Adipose tissue (tissue), 3 donors: ENCODE measurements around the gene FKBP7. TPM values are rescaled to one million over a fixed set of nuclear protein-coding genes. Genes with fewer than 3 reads are reported as not detected.
"Not testable (repeated sequence)": the region's sequence is repeated elsewhere in the genome, so short reads cannot be mapped to it uniquely, and the experiment has no call there.

Experiments
- H3K27ac ChIP-seq: one replicate; pipeline ENCODE4 v1.5.1; 2013; ENCODE audit warnings: low read depth, low read length
- WGBS, 3 donors: extraction: QIAGEN DNeasy Blood & Tissue Kit; methylation state at CpG; one replicate each; pipeline ENCODE4 v1.1.7; 2013; 5-methylcytosine and 5-hydroxymethylcytosine counted together
- polyA plus RNA-seq, 3 donors: library from polyadenylated mRNA; stranded (reverse); fragments of 200-250 nt; gene quantifications; one replicate each; pipeline ENCODE4 v1.2.3, GENCODE V29; 2013
- donor health status: healthy with polysubstance abuse.
- donor health status: Bipolar disorder and iron deficiency.
- donor health status: healthy.

FKBP7 gene
- polyA plus RNA-seq, 3 donors: 3.5 to 16.1 (median 7.0) TPM

DNA sequence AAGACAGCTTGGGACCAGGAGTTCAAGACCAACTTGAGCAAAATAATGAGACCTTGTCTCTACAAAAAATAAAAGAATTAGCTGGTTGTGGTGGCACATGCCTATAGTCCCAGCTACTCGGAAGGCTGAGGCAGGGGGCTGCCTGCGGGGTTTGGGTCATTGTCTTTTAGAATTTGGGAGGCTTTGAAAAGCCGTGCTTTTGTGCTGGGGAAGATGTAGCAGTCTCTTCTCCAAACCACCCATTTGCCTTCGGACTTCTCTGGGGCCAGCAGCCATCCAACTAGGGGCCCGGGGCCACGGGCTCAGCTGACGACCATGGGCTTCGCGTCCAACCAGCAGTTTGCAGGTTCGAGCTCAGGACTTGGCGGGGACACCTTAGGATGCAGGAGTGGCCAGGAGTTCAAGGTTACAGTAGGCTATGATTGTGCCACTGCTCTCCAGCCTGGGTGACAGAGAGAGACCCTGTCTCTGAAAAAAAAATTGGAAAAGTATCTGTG lies 21.0 kb downstream of the FKBP7 start:
- WGBS, 3 donors: 85 to 93% (median 93%) methylated on average over 11 of the region's 11 CpGs

DNA sequence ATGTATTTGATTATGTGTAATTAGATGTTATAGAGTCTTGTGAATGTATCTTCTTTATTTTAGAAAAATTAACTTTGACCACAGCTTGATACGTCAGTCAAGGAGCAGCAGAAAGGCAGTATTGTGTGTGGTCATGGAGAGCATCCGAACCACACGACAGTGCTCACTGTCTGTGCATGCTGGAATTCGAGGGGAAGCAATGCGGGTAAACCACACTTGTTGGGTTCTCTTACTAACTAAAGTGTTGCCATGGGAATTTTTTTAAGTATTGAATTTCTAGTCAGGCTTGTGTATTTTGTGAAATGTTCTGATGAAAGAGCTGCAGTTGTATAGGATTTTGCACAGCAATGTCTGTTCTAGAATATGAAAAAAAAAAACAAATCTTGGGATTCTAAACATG lies 22.5 kb downstream of the FKBP7 start:
- H3K27ac ChIP-seq: no peak overlapping the region
- WGBS, 3 donors: 91 to 95% (median 94%) methylated on average over 5 of the region's 5 CpGs

More for the DNA sequence above, 21.0 kb downstream of the FKBP7 start:
- H3K27ac ChIP-seq: no peak overlapping the region

DNA sequence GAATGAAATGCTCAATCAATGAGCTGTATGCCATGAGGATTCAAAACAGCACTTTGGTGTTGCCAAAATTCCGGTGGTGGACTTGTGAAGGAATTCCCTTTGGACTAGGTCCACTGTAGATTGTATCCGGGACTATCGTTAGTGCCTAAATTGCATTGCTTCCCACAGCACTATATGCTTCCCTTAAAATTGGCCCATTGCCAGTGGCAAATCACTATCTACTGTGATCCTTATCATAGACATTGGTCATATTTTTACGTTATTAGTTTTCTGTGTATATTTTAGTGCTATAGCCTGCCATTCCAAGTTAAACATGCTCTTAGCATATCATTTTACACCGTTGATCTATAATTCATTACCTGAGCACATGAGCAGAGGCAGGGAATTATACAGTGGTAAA lies 25.5 kb downstream of the FKBP7 start:
- H3K27ac ChIP-seq: no peak overlapping the region
- 54 to 75% (median 75%) methylated on average over 5 of the region's 5 CpGs for WGBS, 3 donors

DNA sequence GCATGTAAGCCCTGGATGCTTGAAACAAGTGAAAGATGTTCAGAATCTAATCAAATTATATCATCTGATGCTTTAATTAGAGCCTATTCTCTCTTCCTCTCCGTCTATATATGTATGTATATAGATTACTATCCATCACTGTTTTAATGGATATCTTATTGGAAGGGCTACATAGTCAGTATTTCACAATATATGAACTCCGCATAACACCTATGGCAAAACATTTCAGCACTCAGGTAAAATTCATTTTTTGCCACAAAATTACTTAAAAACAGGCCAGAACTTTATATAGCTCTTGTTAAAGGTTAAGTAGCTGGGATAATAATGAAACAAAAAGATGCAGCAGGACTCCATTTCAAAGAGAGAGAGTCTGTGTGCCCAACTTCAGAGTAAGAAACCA lies 26.1 kb downstream of the FKBP7 start:
- H3K27ac ChIP-seq: no peak overlapping the region
- WGBS, 3 donors: 94 to 98% (median 97%) methylated on average over 2 of the region's 2 CpGs

DNA sequence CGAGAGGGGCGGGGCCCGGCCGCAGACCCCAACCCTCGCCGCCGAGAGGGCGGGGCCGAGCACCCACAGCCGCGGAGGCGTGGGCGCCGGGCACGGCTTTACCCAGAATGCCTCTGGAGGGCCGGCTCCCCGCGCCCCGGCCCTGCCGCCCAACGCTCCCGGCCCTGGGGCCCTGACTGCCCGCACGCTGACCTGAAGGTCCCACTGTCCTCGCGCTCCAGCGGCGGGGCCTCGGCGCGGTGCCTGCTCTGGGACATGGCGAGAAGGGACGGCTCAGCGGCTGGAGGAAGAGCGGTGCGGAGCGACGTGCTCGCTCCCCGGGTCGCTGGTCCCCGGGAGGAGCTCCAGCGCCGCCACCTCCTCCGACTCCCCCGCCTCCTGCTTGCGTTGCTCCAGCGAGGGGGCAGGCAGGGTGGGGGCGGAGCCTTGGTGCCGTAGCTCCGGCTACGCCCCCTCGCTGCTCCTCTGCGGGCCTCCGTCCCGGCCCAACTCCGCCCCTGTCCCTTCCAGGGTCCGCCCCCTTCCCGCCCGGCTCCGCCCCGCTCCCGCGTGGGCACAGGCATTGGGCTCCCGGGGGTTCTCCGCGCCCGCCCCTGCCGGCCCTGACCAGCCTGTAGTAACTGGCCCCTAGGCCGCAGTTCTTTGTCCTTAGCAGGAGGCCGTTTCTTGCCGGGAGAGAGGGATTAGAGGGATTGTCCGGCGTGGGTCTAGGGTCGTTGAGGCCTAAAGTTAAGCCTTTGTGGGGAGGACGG lies 27.4 kb downstream of the FKBP7 start, which contains the start of the genes PJVK and PRKRA:
TSS of gene PJVK (plus strand) at position 605 of the 752 bp plus-strand sequence. CDS start 2,032 bp downstream, outside the sequence.
TSS of gene PRKRA (minus strand) at position 402 of the 752 bp plus-strand sequence. CDS start at position 257, 145 bp downstream.
- peak within 1 kb of the TSS; percentile 80 for H3K27ac ChIP-seq
- 1% methylated on average over 57 to 76 of the region's 76 CpGs for WGBS, 3 donors

DNA sequence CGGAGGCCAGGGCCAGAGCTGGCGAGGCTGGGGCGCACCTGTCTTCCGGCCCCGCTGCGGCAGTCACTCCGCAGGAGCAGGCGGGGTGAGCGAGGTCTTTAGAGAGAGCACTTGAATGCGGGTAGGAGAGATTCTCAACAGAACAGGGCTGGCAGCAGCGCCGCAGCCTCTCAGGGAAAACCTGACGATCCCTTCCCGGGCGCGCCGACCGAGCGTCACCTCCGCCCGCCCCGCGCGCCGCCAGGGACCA lies 28.0 kb downstream of the FKBP7 start:
- 0 to 1% (median 1%) methylated on average over 19 to 25 of the region's 25 CpGs for WGBS, 3 donors
- H3K27ac ChIP-seq: peak overlapping the region; percentile 65

DNA sequence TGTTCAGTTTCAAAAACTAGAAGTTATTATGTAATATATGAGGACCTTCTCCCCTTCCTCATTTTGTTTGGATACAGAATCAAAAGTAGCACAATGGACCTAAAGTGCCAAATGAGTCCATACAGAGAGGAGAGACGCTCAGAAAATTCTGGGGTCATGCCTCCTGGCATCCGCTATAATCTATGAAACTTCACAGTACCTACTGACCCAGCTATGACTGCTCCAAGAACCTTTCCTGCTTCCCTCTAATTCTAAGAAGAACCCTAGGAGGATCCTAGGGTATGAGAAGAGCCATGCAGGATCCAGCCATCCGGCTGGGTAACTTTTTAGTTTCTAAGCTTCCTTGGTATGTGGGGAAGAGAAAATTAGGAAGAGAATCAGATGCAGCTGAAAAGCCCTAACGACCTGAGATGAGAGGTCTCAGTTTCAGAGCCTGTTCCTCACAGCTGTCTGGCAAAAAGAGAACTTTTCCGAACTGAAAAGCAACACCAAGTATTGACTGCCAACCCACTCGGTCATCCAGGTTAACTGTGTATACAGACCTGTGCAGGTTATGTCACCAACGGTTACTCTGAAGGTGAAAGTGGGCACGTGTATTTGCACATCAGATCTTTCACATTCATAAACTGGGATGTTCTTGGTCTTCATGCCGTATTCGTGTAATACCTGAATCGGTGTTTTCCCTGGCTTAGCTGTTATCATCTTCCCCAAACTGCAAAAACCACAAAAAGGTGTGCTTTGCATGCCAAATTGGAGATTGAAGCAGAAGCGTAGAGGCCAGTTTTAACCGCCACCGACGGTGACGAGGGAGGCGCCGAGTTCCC lies 28.5 kb downstream of the FKBP7 start:
- 5 to 8% (median 8%) methylated on average over 18 of the region's 18 CpGs for WGBS, 3 donors

DNA sequence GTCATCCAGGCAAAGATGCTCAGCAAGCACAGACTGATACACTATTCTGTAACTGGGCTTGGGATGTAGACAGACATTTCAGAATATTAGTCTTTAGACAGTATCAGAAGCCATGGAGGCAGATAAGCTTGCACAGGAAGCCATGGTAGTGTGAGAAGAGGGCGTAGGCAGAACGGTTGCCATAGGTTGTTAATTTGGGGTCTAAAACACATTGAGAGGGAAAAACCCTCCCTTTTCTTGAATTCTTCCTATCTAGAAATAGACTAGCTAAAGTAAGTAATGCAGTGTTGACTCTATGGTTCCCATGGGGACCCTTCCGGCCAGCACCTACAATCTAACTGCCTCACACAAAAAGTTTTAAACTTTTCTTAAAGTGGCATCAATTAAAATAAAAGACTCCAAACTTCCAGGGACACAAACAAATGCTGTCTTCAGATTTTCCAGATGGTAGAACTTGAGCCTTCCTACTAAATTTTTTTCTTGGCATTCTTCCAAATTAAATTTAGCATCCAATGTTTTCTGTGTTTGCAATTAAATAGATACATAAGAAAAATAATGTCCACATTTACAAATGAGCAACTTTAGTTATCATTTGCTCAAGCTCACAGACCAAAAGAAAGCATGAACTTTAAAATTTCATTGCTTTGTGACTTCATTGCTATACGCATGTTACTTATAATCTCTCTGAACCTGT lies 29.3 kb downstream of the FKBP7 start:
- 58 to 85% (median 78%) methylated on average over 4 of the region's 4 CpGs for WGBS, 3 donors
- H3K27ac ChIP-seq: no peak overlapping the region

More for the DNA sequence above, 28.5 kb downstream of the FKBP7 start:
- no peak overlapping the region for H3K27ac ChIP-seq

DNA sequence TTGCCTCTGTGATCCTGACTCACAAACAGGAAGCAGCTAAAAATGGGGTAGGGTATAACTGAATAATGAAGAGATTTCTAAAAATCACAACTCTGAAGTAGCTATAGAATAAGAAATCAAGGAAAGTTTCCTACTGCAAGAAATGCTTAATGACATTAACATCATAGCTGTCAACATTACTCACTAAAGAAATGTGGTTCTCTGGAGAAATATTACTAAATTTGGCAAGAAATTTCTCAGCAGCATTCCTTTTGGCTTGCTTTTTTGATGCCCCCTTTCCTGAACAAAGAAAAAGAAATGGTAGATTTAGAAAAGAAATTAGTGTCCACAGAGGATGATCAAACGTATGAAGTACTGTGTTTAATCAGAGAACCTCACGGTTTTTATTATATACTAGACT lies 37.0 kb downstream of the FKBP7 start:
- no peak overlapping the region for H3K27ac ChIP-seq
- 79 to 95% (median 91%) methylated on average over 2 of the region's 2 CpGs for WGBS, 3 donors

DNA sequence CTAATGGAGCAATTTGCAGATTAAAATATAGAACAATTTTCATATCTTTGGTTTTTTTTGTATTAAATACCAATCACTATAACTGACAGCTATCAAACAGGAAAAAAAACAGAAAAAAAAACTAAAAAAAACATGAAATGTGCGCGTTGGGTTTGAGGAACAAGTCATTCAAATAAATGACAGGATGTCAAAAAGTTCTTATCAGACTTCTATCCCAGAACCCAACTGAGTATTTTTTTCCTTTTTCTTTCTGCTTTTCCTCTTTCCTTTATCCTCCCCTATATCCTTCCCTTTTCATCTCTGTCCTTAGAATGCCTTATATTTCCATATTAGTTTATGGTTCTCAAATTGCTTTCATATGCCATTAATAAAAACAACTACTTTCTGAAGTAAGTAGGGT lies 41.7 kb downstream of the FKBP7 start:
- no peak overlapping the region for H3K27ac ChIP-seq
- WGBS, 3 donors: 81 to 88% (median 88%) methylated on average over 2 of the region's 2 CpGs

DNA sequence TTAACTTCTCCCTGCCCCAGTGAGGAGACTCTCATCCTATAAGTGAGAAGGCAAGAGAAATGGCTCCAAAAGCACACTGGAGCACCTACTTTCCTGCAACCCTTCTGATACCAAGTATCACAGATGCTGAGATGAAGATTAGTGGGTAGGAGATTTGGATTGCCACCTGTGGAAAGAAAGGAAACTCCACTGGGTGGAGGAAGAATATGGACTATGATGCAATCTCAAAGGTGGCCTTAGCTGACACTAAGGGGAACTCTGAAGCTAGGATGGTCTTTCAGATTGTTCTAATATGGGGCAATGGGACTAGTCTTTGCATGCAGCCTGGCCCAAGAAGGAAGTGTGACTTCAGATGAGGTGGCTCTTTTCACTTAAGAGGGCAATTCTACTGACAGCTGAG lies 49.1 kb downstream of the FKBP7 start:
- no peak overlapping the region for H3K27ac ChIP-seq

DNA sequence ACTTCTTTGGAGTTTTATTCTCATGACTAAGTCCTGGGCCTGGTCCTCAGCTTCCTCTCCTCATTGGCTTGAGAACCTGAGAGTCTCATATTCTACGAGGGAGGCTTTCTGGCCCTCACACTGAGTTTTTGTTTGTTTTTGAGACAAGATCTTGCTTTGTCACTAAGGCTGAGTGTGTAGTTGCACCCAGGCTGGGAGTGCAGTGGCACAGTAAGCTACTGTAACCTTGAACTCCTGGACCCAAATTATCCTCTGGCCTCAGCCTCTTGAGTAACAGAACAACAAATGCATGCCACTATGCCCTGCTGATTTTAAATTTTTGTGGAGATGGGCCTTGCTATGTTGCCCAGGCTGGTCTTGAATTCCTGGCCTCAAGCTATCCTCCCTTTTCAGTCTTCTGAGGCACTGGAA lies 50.0 kb downstream of the FKBP7 start:
- H3K27ac ChIP-seq: no peak overlapping the region
- 54 to 97% (median 91%) methylated on average over 1 of the region's 1 CpG for WGBS, 3 donors

DNA sequence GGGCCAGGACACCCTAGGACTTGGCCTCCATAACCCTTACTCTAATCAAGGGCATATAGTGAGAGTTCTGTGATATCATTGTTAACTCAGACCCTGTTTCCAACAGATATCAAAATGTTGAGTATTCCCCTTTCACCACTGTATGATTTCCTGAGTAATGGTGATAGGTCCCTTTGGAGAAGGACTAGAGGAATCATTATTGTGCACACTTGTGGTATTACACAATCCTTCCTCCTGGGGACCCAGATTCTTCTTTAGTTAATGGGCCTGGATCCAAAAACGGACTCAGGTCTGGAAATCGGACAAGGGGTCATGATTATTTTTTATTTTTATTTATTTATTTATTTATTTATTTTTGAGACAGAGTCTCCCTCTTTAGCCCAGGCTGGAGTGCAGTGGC lies 50.9 kb downstream of the FKBP7 start:
- H3K27ac ChIP-seq: no peak overlapping the region
- WGBS, 3 donors: 69 to 76% (median 75%) methylated on average over 2 of the region's 2 CpGs

DNA sequence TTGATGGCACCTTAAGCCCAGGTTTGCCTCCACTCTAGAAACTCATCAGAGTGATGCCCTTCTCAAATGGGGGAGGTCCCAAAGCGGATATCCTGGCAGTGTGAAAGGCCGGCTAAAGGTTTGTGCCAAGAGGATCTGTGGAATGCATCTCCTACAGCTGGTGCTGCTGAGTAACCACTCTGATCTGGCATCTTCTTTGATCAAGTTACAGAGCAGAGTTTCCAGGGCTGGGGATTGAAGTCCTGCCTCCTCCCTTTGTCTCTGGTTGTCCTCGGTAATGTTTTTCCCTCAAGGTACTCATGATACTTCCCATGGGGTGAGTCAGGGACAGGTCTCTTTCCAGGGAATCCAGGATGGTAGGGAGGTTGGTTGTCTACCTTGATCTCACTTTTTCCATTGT lies 52.0 kb downstream of the FKBP7 start:
- no peak overlapping the region for H3K27ac ChIP-seq
- WGBS, 3 donors: 91 to 94% (median 92%) methylated on average over 3 of the region's 3 CpGs

DNA sequence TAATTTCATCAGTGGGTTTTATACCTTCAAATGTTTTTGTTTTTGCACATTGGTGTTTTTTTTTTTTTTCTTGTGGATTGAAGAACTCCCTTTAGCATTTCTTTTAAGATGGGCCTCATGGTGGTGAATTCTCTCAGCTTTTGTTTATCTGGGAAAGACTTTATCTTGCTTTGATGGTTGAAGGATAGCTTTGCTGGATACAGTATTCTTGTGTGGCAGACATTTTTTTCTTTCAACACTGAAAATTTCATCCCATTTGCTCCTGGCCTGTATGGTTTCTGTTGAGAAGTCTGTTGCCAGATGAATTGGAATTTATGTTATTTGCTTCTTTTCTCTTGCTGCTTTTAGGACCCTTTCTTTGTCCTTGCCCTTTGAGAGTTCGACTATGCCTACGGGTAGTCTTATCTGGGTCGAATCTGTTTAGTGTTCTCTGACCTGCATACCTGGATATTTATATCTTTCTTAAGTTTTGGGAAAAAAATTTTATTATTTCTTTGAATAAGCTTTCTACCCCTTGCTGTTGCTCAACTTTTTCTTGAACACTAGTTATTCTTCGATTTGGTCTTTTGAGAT lies 53.1 kb downstream of the FKBP7 start:
- no peak overlapping the region for H3K27ac ChIP-seq
- 93 to 97% (median 96%) methylated on average over 4 of the region's 4 CpGs for WGBS, 3 donors

DNA sequence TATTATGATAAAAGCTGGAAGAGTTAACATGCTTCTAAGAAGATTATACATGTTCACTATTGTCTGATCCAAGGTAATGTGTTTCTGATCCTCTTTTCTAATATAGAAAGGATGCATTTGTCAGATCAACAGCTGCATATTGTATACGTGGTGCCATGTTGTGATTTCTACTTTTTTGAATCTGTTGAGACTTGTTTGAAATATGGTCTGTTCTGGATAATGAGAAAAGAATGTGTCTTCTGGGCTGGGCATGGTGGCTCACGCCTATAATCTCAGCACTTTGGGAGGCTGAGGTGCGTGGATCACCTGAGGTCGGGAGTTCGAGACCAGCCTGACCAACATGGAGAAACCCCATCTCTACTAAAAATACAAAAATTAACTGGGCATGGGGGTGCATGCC lies 54.7 kb downstream of the FKBP7 start:
- 95 to 96% (median 96%) methylated on average over 5 of the region's 5 CpGs for WGBS, 3 donors
- H3K27ac ChIP-seq: not testable (repeated sequence)

DNA sequence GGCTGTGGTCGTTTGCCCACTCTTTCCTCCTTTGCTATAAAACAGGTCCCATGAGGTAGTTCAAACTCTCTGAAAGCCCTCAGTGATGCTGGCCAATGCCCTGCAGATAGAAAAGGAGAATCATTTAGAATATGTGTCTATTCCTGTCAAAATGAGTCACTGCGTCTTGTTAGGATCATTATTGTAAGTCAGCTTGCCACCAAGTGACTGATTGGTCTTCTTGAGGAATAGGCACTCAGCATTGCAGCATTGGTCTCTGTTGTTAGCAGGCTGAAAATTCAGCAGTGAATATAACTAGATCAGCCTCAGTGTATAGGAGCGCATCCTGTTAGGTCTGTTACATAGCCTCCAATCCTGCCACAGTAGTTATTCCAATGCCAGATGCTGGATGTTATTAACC lies 56.3 kb downstream of the FKBP7 start:
- 74 to 92% (median 90%) methylated on average over 3 of the region's 3 CpGs for WGBS, 3 donors

DNA sequence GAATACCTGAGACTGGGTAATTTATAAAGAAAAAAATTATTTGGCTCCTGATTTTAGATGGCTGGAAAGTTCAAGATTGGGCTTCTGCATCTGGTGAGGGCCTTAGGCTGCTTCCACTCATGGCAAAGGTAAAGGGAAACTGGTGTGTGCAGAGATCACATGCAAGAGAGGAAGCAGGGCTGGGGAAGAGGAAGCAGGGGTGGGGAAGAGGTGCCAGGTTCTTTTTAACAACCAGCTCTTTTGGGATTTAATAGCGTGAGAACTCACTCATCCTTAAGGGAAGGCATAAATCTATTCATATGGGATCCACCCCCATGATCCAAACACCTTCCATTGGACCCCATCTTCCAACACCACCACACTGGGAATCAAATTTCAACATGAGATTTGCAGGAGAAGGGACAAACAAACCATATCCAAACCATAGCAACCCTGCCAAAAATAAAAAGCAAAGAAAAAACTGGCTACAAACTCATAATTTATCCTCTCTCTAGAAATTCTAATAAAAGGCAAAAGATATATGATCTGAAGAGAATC lies 57.9 kb downstream of the FKBP7 start:
- no peak overlapping the region for H3K27ac ChIP-seq
- WGBS, 3 donors: 5 to 59% (median 25%) methylated on average over 1 of the region's 1 CpG

More for the DNA sequence above, 56.3 kb downstream of the FKBP7 start:
- H3K27ac ChIP-seq: no peak overlapping the region
